Measurements from ENCODE around the gene ZKSCAN5. TPM values are rescaled to one million over a fixed set of nuclear protein-coding genes. Genes with fewer than 3 reads are reported as not detected.
"Not testable (repeated sequence)": the region's sequence is repeated elsewhere in the genome, so short reads cannot be mapped to it uniquely, and the experiment has no call there.

Gene ZKSCAN5
- total RNA-seq, 1 donor from 2014 or later, result 14.4 TPM

- DNase-seq (ENCODE audit: low spot score), result peak; percentile 96
Observed at GRCh38 chr7:99551767-99552463, 47.5 kb downstream of the ZKSCAN5 start, which contains the start of gene FAM200A. FAM200A (minus strand) TSS chr7:99552114; CDS start chr7:99548407, 3,707 bp downstream.

GRCh38 chr7:99553039-99553438 lies 48.6 kb downstream of the ZKSCAN5 start:
- no peak for DNase-seq (ENCODE audit: low spot score)

- no peak for DNase-seq (ENCODE audit: low spot score)
Observed at GRCh38 chr7:99554939-99555338, 50.5 kb downstream of the ZKSCAN5 start.

GRCh38 chr7:99557196-99557607 lies 52.7 kb downstream of the ZKSCAN5 start:
- no peak for DNase-seq (ENCODE audit: low spot score)

GRCh38 chr7:99557940-99558305 lies 53.5 kb downstream of the ZKSCAN5 start:
- DNase-seq (ENCODE audit: low spot score), result no peak

- peak; percentile 95 for DNase-seq (ENCODE audit: low spot score)
Observed at GRCh38 chr7:99558306-99559174, 54.1 kb downstream of the ZKSCAN5 start, which contains the start of gene ZNF655. ZNF655 (plus strand) TSS chr7:99558642; CDS start chr7:99560560, 1,918 bp downstream.

GRCh38 chr7:99559175-99559915 lies 54.9 kb downstream of the ZKSCAN5 start:
- no peak for DNase-seq (ENCODE audit: low spot score)

- DNase-seq (ENCODE audit: low spot score), result peak; percentile 59
Observed at GRCh38 chr7:99560834-99561736, 56.6 kb downstream of the ZKSCAN5 start.

- no peak for DNase-seq (ENCODE audit: low spot score)
Observed at GRCh38 chr7:99561737-99562051, 57.2 kb downstream of the ZKSCAN5 start.

- DNase-seq (ENCODE audit: low spot score), result no peak
Observed at GRCh38 chr7:99562114-99562784, 57.8 kb downstream of the ZKSCAN5 start.

- DNase-seq (ENCODE audit: low spot score), result peak; percentile 92
Observed at GRCh38 chr7:99562832-99563231, 58.4 kb downstream of the ZKSCAN5 start.

GRCh38 chr7:99563650-99564049 lies 59.2 kb downstream of the ZKSCAN5 start:
- no peak for DNase-seq (ENCODE audit: low spot score)

GRCh38 chr7:99568770-99569169 lies 64.3 kb downstream of the ZKSCAN5 start:
- not testable (repeated sequence) for DNase-seq (ENCODE audit: low spot score)

- DNase-seq (ENCODE audit: low spot score), result no peak
Observed at GRCh38 chr7:99571768-99572167, 67.3 kb downstream of the ZKSCAN5 start.

GRCh38 chr7:99573257-99573656 lies 68.8 kb downstream of the ZKSCAN5 start:
- DNase-seq (ENCODE audit: low spot score), result no peak

GRCh38 chr7:99576251-99576650 lies 71.8 kb downstream of the ZKSCAN5 start:
- DNase-seq (ENCODE audit: low spot score), result no peak

- no peak for DNase-seq (ENCODE audit: low spot score)
Observed at GRCh38 chr7:99579281-99579955, 75.0 kb downstream of the ZKSCAN5 start.

GRCh38 chr7:99579956-99580777 lies 75.7 kb downstream of the ZKSCAN5 start:
- peak; percentile 54 for DNase-seq (ENCODE audit: low spot score)

- DNase-seq (ENCODE audit: low spot score), result not testable (repeated sequence)
Observed at GRCh38 chr7:99580778-99581332, 76.4 kb downstream of the ZKSCAN5 start.

Measured in umbilical cord (tissue), 2 donors.